Stimulated activated naive CD8-positive, alpha-beta T cell treated with anti-CD3 and anti-CD28 coated beads, Interleukin-15, Interleukin-2, amounts not matched to agents 100 U/mL and 50 U/mL, for 24 hours (primary cell): Measurements from ENCODE around the gene BAIAP2.
A peak's percentile ranks its signal among the peaks of the same experiment; 100 is the strongest.
"Not testable (repeated sequence)": the region's sequence is repeated elsewhere in the genome, so short reads cannot be mapped to it uniquely, and the experiment has no call there.

Source experiments
- ATAC-seq: fragments of 150-1000 bp; cut with Tn5 transposase; one replicate; pipeline ENCODE4 v1.10.0; 2021
- DNase-seq: peaks from one replicate; pipeline ENCODE4 v3.0.0; 2021

The BAIAP2 gene

DNA sequence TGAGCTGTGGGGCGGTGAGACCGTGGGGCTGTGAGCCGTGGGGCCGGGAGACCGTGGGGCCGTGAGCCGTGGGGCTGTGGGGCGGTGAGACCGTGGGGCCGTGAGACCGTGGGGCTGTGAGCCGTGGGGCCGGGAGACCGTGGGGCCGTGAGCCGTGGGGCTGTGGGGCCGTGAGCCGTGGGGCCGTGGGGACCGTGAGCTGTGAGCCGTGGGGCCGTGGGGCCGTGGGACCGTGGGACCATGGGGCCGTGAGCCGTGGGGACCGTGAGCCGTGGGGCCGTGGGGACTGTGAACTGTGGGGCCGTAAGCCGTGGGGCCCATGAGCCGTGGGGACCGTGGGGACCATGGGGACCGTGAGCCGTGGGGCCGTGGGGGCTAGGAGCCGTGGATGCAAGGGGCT, 105.7 kb downstream of the BAIAP2 start:
- ATAC-seq, result no peak
- no peak for DNase-seq

DNA sequence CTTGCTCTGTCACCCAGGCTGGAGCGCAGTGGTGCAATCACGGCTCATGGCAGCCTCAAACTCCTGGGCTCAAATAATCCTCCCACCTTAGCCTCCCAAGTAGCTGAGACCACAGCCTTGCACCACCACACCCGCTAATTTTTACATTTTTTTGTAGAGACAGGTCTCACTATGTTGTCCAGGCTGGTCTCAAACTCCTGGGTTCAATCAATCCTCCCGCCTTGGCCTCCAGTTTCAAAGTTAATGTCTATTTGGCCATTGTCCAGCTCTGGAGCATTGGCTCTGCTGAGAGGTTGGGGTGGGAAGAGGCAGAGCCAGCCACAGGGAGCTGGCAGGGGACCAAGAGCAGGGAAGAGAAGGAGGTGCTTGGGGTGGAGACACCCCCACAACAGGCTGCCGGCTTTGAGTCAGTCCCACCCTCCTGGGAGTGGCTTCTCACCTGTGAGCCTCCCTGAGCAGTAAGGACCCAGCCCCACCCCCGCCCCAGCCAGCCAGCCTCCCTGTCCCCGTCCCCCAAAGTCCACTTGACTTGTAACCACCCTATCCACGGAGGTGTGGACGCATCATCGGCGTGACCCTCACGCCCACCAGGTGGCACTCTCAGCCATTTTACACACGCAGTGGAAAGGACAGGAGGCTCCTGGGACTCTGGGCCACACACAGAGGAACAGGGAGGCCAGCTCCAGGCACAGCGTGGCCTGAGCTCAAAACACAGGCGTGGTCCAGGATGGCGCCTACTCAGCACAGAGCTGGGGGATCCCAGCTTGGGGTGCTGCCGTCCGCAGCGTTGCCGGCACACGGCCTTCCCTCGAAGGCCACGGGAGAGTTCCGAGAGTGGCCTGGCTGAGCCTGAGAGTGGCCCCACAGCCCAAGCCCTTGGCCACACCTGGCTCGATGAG, 107.6 kb downstream of the BAIAP2 start:
- ATAC-seq (peak; percentile 82), DNase-seq (peak; percentile 76)

DNA sequence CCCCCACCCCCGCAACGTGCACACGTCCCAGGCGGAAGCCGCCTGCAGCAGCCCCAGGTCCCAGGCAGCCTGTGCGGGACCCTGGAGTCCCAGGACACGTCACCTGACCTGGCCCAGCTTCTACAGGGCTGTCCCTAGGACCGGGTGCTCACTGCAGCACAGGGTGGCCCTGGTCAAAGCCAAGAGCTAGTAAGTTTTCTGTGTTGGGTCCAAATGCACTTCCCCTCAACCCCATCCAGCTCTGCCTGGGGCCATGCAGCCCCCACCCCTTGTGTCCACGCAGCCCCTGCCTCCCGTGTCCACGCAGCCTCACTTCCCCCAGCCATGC, 108.2 kb downstream of the BAIAP2 start:
- no peak for ATAC-seq
- DNase-seq, result no peak

DNA sequence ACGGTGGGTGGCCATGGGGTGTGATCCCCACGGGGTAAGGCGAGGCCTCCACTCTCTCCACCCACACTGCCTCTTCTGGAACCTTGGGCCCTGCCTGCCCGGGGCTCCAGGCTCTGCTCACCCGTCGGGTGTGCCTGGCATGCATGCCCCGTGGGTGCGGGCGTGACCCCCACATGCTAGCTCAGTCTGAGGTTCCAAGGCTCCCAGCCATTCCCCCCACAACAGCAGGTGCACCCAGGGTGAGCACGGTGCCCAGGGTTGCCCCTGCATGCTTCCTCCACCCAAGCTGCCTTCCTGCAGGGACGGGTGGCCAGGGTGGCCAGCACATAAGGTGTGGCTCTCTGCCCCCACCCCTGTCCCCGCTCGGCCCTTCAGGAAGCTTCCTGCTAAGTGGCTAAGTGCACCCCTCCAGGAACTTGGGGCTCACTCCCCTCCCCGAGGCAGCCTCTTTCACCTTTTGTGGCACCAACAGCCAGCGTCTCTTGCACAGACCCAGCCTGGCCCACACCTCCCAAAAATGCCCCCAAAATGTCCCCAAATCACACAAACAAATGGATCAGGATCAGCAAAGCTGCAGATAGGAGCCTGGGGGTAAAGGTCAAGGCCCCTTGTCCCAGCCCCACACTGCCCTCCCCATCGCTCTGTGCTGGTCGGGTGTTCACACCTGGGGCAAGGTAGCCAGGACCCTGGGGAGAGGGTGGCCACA, 108.9 kb downstream of the BAIAP2 start:
- ATAC-seq (no peak), DNase-seq (no peak)

DNA sequence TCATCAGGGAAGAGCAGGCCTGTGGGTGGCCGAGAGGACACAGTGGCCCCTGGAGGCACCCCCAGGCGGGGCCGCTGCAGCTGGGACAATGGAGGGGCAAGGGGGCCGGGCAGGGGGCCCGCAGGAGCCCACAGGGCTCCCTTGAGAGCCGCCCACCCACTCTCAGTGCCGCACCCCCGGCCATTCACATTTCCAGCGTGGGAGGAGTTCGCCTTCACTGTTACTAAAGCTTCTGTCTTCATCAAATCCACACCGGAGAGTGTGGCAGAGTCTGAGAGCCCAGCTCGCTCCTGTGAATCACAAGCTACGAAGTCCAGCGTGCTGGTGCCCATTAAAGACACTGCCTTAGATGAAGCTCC, 109.5 kb downstream of the BAIAP2 start:
- no peak for ATAC-seq

DNA sequence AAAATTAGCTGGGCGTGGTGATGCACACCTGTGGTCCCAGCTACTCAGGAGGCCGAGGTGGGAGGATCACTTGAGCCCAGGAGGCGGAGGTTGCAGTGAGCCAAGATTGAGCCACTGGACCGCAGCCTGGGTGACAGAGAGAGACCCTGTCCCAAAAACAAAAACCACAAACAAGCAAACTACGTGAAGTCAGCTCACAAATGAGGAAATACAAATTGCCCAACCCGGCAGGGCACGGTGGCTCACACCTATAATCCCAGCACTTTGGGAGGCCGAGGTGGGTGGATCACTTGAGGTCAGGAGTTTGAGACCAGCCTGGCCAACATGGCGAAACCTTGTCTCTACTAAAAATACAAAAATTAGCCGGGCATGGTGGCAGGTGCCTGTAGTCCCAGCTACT, 111.3 kb downstream of the BAIAP2 start:
- DNase-seq, ATAC-seq: not testable (repeated sequence)

More for the DNA sequence above, 109.5 kb downstream of the BAIAP2 start:
- DNase-seq, result no peak

DNA sequence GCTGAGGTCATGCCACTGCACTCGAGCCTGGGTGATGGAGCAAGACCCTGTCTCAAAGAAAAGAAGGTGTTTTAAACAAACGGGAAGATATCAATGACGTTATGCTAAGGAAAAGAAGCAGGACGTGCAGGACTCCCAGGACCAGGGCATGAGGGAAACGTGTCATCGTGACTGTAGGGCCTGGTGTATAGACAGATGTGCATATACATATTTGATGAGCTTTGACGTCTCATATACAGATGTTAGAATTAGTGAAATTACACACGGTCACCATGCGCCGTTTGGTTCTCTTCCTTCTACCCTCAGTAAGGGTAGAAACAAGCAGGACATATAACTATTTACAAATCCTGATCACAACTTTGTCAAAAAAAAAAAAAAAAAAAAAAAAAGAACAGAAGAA, 112.8 kb downstream of the BAIAP2 start:
- DNase-seq, result no peak
- ATAC-seq, result no peak

DNA sequence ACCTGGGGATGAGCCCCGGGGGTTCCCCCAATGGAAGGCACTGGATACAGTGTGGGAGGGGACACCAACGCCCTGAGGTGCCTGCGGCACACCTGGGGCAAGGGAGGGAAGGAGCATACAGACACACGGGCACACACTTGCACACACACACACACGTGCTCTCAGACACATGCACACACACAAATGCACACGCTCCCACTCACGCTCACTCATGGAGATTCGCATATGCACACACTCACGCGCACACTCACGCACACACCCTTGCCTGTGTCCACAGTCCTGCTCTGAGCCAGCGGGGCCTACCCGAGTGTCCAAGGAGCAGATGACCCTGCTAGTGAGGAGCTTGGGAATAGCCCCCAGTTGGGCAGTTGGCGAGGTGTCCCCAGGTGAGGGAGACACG, 113.6 kb downstream of the BAIAP2 start:
- DNase-seq (no peak), ATAC-seq (no peak)

DNA sequence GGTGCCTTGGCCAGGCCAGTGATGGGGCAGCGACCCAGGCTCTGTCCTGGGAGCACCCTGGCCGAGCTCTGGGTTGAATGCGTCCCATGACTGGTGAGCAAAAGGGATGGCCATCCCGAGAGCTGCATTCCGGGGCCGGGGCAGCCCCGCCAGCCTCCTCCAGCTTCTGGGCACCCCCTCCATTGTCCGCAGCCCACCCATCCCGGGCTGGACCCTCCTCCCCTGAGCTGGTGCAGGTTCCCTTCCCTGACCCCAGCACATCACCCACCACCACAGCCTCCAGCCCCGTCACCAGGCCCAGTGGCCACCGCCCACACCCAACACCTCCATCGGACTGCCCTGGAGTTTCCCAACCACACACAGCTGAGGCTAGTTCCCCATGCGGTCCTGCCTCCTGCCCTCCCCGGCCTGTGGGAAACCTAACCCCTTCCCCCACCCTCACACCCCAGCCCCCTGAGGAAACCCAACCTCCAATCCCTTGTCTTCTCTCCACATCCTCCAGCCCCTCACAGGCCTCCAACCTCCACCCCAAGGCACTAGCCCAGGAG, 114.1 kb downstream of the BAIAP2 start:
- DNase-seq, result no peak
- ATAC-seq, result no peak

DNA sequence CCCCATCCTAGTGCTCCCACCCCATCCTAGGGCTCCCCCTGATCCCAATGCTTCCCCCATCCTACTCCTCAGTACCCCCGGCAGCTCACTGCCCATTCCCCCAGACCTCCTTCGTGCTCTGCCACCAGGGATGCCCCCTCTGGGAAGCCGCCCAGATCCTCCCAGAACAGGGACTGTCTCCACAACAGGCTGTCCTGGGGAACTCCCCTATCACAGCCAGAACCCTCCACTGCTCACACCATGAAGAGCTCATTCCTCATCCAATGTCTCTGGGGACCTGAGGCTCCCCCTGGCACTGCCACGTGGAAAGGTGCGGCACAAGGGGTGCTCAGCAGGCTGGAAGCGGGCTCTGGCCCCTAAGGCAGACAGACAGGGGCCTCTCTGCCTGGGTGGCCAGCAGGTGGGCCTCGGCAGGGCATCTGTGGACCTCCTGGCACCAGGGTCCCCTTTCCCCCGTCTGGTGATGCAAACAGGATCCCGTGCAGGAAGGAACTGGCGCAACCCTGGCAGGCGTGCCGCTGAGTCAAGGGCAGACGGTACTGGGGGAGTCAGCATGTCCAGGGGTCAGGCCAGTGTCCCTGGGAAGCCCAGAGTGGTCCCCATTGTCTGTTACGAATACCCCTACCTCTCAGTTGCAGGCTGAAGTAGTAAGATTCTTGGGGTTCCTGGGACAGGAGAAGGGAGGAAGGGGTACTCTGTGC, 115.6 kb downstream of the BAIAP2 start:
- DNase-seq, result no peak

DNA sequence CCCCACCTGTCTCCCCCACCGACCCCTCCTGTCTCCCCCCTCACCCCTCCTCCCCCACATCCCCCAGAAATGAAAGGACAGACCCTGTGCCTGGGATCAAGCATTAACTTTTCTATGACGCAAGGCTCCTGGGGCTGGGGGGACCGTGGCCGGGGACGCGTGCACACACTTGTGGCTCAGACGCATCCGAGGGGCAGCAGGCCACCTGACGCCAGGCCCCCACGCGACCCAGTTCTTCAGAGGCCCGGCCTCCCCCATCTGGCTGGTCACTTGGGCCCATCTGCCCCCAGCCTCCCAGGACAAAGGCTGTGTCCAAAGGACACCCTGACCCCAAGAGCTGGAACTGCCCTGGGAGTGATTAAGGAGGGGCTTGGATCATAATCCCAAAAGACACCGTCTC, 116.3 kb downstream of the BAIAP2 start:
- no peak for ATAC-seq
- no peak for DNase-seq

More for the DNA sequence above, 115.6 kb downstream of the BAIAP2 start:
- ATAC-seq, result no peak

DNA sequence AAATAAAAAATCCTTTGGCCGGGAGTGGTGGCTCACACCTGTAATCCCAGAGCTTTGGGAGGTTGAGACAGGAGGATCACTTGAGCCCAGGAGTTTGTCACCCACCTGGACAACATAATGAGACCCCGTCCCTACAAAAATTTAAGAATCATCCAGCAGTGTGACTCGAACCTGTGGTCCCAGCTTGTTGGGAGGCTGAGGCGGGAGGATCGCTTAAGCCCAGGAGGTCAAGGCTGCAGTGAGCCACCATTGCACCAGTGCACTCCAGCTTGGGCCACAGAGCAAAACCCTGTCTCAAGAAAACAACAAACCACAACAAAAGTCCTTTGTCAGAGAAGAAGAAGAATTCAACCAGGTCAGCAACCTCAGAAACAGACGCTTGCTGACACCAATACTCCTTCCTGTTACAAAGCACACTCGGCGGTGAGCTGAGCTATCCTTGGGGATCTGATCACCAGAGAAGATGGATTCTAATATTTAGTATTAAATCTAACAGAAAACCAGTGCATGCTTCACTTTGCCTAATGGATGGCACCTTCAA, 117.4 kb downstream of the BAIAP2 start:
- ATAC-seq (no peak), DNase-seq (no peak)

DNA sequence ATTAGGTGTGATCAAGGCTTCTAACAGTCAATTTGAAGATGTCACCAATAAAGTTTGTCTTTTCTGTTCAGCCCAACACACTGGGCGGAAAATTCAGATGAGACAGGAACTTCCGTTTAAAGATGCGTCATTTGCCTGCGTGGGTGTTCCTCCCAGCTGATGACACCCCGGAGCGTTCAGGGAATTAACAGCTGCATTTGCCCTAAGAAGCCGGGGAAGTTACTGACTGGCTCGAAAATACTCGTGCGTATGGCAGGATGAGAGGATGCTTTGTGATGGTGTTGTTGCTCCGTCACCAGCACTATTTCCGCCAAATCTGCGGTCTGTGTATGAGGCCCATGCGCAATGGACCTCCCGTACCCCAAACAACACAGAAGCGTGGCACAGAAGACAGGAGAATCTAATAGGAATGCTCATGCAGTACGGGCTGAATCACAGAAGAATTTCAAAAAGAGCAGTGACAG, 118.4 kb downstream of the BAIAP2 start:
- DNase-seq (no peak), ATAC-seq (no peak)

DNA sequence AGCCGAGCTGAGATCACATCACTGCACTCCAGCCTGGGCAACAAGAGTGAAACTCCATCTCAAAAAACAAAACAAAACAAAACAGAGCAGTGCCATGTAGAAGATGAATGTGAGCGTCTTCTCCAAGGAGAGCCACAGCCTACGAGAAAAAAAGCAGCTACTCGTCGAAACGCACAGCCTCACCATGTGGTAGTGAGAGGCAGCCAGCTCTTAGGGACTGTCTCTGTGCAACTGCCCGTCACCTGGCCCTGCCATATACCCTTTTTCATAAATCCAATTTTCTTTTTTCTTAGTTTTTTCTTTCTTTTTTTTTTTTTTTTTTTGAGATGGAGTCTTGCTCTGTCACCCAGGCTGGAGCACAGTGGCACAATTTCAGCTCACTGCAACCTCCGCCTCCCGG, 119.1 kb downstream of the BAIAP2 start:
- DNase-seq, ATAC-seq: not testable (repeated sequence)

DNA sequence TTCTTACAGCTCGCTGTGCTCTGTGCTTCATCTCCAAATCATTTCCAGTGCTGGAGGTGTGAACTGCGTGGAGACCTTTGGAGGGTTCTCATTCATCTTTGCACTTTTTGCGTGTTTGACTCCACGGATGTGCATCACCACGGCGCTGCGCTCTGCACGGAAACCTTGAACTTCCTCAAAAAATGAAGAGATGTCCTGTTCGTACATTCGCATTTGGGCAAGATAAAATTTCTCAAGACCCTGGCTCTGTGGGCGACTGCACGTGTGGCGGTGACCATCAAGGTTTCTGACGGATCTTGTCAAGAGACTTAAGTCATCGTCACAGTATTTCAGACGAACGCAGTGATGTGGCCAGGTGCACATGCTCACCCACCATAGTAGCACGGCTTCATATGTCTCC, 120.0 kb downstream of the BAIAP2 start:
- ATAC-seq (no peak), DNase-seq (no peak)

DNA sequence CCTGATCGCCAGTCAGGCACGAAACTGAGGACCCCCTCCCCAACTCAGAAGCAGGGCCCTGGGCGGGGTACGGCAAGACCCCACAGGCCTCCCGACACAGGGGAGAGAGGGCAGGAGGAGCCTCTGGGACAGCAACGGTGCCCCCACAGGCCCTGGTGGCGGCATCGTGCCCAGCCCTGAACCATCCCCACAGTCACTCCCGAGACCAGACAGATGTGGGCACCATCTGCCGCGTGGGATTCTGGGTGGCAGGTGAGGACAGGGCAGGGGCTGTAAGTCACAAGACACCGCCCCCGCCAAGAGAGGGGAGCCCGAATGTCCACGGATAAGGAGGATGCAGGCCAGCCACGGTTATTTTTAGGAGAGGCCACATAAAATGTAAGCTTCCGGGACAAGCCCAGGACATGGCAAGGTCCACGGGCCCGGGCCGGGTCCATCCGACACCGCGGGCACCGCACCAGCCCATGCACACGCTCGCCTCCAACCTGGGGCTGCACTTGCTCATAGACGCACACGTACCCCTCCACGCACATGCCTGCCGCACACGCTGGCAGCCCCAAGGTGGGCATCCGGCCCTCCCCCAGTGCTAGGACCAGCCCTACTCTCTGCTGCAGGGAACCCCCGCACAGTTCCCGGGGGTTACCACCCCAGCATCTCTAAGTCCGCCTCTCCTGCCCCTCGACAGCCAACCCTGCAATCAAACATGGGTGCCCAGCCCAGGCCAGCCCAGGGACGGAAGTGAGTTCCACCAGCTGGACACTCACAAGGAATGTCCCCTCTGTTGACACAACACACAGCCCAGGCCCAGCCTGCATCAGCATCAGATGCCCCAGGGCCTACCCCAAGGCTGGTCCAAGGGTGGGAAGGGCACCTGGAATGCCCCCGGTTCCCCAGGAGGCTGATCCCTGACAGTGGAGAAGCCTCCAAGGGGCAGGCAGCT, 122.2 kb downstream of the BAIAP2 start:
- ATAC-seq (no peak), DNase-seq (no peak)

DNA sequence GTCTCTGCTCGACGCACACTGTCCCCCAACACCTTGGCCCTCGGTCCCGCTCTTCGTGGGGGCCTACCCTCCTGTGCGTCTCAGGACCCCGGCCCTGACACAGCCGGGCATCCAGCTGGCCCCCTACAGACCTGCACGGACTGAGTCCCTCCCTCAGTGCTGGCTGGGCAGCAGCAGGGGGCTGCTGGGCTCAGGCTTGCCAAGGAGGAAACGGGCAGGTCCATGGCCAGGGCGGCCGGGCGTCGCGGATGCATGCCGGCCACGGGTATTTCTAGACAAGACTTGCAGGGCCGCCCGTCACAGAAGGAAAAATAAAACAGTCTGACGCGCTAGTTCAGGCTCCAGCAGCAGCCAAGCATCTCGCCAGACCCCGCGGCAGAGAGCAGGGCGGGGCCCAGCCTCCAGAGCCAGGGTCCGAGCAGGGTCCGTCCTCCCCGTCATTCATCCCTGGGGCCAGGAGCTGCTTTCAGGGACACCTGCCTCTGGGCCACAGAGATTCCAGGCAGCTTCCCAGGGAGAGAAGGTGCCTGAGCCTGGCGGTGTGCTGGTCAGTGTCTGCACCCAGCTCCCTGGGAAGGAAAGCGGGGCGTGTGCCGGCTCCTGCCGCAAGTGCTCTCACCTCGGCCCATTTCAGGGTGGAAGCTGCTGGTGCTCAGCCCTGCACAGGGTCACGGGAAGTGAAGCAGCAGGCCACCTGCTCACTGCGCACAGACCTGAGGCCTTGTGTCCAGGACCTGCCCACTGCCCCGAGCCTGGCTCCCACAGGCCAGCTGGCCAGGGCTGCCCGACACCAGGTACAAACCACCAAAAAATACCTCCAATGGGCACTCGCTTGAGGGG, 123.1 kb downstream of the BAIAP2 start:
- DNase-seq (no peak), ATAC-seq (no peak)

DNA sequence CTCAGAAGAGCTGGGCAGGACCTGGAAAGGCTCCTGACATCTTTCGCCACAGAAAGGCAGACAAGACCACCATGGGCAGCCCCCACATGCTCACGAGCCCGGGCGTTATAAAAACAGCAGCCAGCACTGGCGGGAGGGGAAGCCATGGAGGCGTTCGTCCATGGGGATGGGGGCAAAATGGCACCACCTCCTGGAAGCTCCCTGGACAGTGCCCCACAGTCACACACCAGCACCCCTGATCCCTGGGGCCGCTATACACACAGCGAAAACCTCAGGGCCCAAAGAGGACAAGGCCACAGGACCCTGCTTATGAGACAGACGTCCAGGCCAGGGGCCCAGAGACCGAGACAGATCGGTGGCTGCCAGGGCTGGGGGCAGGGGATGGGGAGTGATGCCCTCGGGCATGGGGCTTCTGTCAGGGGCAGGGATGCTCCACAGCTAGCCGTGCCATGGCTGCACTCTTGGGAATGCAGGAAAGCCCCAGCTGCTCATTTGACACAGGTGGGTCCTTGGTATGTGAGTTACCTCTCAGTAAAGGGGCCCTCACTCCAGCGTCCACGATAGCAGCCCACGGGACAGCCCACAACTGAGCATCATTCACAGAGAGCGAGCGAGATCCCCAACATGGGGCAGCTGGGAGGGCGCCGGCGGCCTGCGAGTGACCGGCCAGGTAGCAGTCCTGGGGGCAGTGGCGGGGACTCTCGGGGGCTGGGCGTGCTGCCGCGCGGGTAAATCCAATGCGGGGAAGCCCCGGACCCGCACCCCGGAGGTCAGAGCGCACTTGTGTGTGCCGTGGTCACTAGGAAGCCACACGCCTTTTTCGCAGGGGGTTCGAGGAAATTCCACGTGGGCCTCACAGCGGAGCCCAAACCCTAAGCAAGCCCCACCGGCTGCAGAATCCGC, 124.0 kb downstream of the BAIAP2 start:
- no peak for ATAC-seq
- no peak for DNase-seq

DNA sequence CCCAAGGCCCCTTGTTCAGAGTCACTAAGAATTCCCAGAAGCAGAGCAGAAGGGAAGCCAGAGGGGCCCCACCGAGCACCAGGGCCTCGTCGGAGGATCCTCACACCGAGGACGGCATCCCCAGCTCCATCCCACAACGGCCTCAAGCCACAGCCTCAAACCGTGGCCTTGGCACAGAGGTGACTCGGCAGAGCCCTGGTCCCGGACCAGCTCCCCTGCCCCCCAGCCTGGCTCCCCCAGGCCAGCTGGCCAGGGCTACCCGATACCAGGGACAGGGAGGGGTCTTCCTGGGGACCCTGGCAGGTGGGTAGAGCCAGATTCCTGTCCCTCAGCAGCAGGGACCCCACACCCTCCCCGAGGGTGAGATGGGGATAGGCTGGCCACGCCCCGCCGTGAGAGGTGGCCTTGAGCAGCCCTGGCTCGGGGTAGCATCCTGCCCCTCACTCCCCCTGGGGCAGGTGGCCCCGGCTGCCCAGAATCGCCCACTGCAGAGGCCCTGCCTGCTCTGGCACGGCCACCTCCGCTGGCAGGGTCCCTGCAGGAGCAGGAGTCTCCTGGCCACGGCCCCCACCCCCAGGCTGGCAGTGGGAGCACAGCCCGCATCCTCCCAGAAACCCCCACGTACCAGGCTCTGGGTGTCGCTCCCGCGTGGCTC, 124.8 kb downstream of the BAIAP2 start:
- DNase-seq (no peak), ATAC-seq (no peak)
